GM18907 (cell line): ENCODE measurements around the gene LYPD8.

Experiments
- ATAC-seq: cut with Tn5 transposase; IDR thresholded peaks from one replicate; pipeline ENCODE4 v1.9.1; 2021; ENCODE audit warnings: mild to moderate bottlenecking, moderate library complexity; ENCODE audit not compliant: unreplicated experiment

The LYPD8 gene

GRCh38 chr1:248702714-248703113 lies 52.8 kb downstream of the LYPD8 start, which contains the start of gene OR14I1:
OR14I1 (minus strand) TSS chr1:248702766.
- no peak for ATAC-seq

- ATAC-seq = no peak
Observed at GRCh38 chr1:248699099-248699498, 56.5 kb downstream of the LYPD8 start.

- no peak for ATAC-seq
Observed at GRCh38 chr1:248697907-248698306, 57.7 kb downstream of the LYPD8 start.

GRCh38 chr1:248696774-248697173 lies 58.8 kb downstream of the LYPD8 start:
- ATAC-seq = no peak

- ATAC-seq = no peak
Observed at GRCh38 chr1:248696261-248696660, 59.3 kb downstream of the LYPD8 start.

GRCh38 chr1:248695451-248696132 lies 60.0 kb downstream of the LYPD8 start:
- ATAC-seq = no peak

- no peak for ATAC-seq
Observed at GRCh38 chr1:248691567-248692155, 63.9 kb downstream of the LYPD8 start.
